ENCODE measurements around the gene HIPK2.

HIPK2 gene

DNA sequence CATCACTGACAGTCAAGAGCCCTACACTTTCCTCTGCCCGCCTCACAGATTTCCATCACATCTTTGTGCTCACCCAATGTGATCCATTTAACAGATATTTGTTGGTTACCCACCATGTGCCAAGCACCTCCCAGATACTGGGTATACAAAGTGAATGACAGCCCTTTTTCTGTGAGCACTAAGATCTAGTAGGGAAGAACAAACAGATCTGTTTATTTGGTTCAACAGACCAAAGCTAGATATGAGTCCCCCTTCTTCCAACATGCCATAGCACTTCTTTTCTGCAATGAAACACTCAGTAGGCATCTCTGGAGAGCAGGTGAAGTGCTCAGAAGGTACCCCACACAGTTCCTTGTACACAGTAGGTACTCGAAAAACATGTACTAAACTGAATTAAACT is 101.4 kb downstream of the HIPK2 start:
- H3K9me3 ChIP-seq (ENCODE audit: low read length), result no peaks in the 10 kb centered on the region
- no peak overlapping the region for H3K4me3 ChIP-seq (ENCODE audit: low read depth, low read length, poor library complexity, severe bottlenecking)
- peaks cover 6% of the 10 kb centered on the region; the same call in 1 of the 2 replicates for H3K27me3 ChIP-seq (ENCODE audit: insufficient read depth, low read length)
- no peak overlapping the region for H3K4me2 ChIP-seq (ENCODE audit: low read length)
- no peak overlapping the region for H3K9ac ChIP-seq (ENCODE audit: low read length)
- no peak overlapping the region for H3K27ac ChIP-seq (ENCODE audit: low read depth, low read length, poor library complexity, severe bottlenecking)
- H3F3A ChIP-seq (ENCODE audit: insufficient read depth, low read length), result no peaks in the 10 kb centered on the region
- H4K20me1 ChIP-seq (ENCODE audit: insufficient read depth, low read length), result no peaks in the 10 kb centered on the region
- H3K79me2 ChIP-seq (ENCODE audit: insufficient read depth, low read length), result no peaks in the 10 kb centered on the region
- TF ChIP-seq, protein P1, sequence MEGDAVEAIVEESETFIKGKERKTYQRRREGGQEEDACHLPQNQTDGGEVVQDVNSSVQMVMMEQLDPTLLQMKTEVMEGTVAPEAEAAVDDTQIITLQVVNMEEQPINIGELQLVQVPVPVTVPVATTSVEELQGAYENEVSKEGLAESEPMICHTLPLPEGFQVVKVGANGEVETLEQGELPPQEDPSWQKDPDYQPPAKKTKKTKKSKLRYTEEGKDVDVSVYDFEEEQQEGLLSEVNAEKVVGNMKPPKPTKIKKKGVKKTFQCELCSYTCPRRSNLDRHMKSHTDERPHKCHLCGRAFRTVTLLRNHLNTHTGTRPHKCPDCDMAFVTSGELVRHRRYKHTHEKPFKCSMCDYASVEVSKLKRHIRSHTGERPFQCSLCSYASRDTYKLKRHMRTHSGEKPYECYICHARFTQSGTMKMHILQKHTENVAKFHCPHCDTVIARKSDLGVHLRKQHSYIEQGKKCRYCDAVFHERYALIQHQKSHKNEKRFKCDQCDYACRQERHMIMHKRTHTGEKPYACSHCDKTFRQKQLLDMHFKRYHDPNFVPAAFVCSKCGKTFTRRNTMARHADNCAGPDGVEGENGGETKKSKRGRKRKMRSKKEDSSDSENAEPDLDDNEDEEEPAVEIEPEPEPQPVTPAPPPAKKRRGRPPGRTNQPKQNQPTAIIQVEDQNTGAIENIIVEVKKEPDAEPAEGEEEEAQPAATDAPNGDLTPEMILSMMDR (IDR thresholded peaks at IDR 0.05; ENCODE audit: low read length), result no peak
- TF ChIP-seq EZH2 (IDR thresholded peaks at IDR 0.05; ENCODE audit: borderline replicate concordance, low read length), result no peak
- no peaks in the 10 kb centered on the region for H3K9me2 ChIP-seq (ENCODE audit: low read depth, low read length)
- no peaks in the 10 kb centered on the region for H3K4me1 ChIP-seq (ENCODE audit: insufficient read depth, low read length, severe bottlenecking)
- no peak overlapping the region for H2AFZ ChIP-seq (ENCODE audit: low read length)
- H3K36me3 ChIP-seq (ENCODE audit: insufficient read depth, low read length), result no peaks in the 10 kb centered on the region

DNA sequence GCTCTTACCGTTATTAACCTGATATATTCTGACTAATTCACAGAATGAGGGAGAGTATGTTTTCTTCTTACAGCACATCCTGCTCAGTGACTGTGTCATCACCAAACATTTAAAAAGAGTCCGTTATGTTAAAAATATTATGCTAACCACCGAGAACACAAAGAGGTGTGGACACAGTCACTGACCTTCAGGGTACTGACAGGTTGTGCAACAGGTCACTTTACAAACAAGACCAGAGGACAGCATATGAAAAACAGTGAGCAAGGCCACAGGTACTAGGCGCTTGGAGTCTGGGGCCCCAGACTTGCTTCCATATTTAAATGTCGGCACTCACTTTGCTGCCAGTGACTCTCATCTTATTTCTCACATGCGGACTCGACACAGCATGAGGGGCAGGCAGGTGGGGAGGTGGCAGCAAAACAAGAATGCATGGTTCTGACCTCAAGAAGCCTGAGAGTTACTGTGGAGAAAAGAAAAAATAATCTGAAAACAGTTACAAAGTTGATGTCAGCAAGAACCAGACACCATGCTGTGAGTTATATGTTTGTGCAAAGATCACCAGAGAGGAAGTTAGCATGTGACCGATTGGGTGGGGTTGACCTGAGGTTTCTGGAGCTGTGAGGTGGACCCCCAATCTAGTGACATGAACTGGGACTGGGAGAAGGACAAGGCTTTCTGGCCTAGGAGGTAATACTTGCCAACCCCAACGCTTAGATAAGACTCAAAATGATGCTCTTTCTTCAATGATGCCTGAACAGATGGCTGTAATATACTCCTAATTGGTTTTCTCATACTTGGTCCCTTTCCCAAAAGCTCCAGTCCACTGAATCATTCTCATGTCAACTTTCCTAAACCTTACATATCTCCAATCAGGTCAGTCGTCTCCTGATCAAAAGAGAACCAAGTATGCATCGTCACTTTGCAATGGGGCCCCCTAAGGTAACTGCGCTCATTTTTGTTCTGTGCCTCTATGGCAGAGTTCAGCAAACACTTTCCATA is 102.4 kb downstream of the HIPK2 start:
- H4K20me1 ChIP-seq (ENCODE audit: insufficient read depth, low read length), result no peaks in the 10 kb centered on the region
- no peaks in the 10 kb centered on the region for H3F3A ChIP-seq (ENCODE audit: insufficient read depth, low read length)
- H3K4me1 ChIP-seq (ENCODE audit: insufficient read depth, low read length, severe bottlenecking), result no peaks in the 10 kb centered on the region
- H3K27ac ChIP-seq (ENCODE audit: low read depth, low read length, poor library complexity, severe bottlenecking), result no peak overlapping the region
- no peaks in the 10 kb centered on the region for H3K79me2 ChIP-seq (ENCODE audit: insufficient read depth, low read length)
- H3K9ac ChIP-seq (ENCODE audit: low read length), result no peak overlapping the region
- H3K4me2 ChIP-seq (ENCODE audit: low read length), result no peak overlapping the region
- no peak for TF ChIP-seq EZH2 (IDR thresholded peaks at IDR 0.05; ENCODE audit: borderline replicate concordance, low read length)
- TF ChIP-seq, protein P1 (IDR thresholded peaks at IDR 0.05; ENCODE audit: low read length), result no peak
- H3K36me3 ChIP-seq (ENCODE audit: insufficient read depth, low read length), result no peaks in the 10 kb centered on the region
- H3K27me3 ChIP-seq (ENCODE audit: insufficient read depth, low read length), result peaks cover 6% of the 10 kb centered on the region; the same call in 1 of the 2 replicates
- no peaks in the 10 kb centered on the region for H3K9me2 ChIP-seq (ENCODE audit: low read depth, low read length)
- H3K9me3 ChIP-seq (ENCODE audit: low read length), result no peaks in the 10 kb centered on the region
- H3K4me3 ChIP-seq (ENCODE audit: low read depth, low read length, poor library complexity, severe bottlenecking), result no peak overlapping the region
- H2AFZ ChIP-seq (ENCODE audit: low read length), result no peak overlapping the region

DNA sequence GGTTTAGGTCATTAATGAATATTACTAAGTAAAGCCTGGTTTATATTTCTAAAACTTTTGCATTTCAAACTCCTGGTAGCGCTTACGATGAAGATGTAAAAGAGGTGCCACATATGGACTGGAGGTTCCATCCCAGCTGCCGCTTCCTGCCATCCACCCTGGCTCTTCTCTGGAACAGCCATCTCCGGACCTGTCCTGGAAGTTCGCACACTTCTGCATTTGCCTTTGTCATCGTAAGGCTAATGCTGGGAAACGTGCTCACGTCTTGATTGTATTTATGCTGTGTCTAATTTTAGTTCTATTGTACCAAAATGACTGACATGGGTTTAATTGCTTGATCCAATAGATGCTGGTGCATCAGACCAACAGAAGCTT is 103.1 kb downstream of the HIPK2 start:
- H4K20me1 ChIP-seq (ENCODE audit: insufficient read depth, low read length), result no peaks in the 10 kb centered on the region
- TF ChIP-seq, protein P1 (IDR thresholded peaks at IDR 0.05; ENCODE audit: low read length), result no peak
- no peak for TF ChIP-seq EZH2 (IDR thresholded peaks at IDR 0.05; ENCODE audit: borderline replicate concordance, low read length)
- no peaks in the 10 kb centered on the region for H3K9me3 ChIP-seq (ENCODE audit: low read length)
- no peaks in the 10 kb centered on the region for H3K36me3 ChIP-seq (ENCODE audit: insufficient read depth, low read length)
- no peaks in the 10 kb centered on the region for H3K4me1 ChIP-seq (ENCODE audit: insufficient read depth, low read length, severe bottlenecking)
- H3K27me3 ChIP-seq (ENCODE audit: insufficient read depth, low read length), result peaks cover 6% of the 10 kb centered on the region; the same call in 1 of the 2 replicates
- no peak overlapping the region for H2AFZ ChIP-seq (ENCODE audit: low read length)
- no peak overlapping the region for H3K9ac ChIP-seq (ENCODE audit: low read length)
- H3F3A ChIP-seq (ENCODE audit: insufficient read depth, low read length), result no peaks in the 10 kb centered on the region
- H3K9me2 ChIP-seq (ENCODE audit: low read depth, low read length), result no peaks in the 10 kb centered on the region
- H3K79me2 ChIP-seq (ENCODE audit: insufficient read depth, low read length), result no peaks in the 10 kb centered on the region
- no peak overlapping the region for H3K4me2 ChIP-seq (ENCODE audit: low read length)
- no peak overlapping the region for H3K4me3 ChIP-seq (ENCODE audit: low read depth, low read length, poor library complexity, severe bottlenecking)
- no peak overlapping the region for H3K27ac ChIP-seq (ENCODE audit: low read depth, low read length, poor library complexity, severe bottlenecking)

Measured in OCI-LY1 (cell line).